Retinal pigment epithelial cell (primary cell): ENCODE data around the gene BLTP2.

Experiments used
- DNase-seq: peaks from one replicate; pipeline ENCODE4 v3.0.0-alpha.2; 2010; ENCODE audit warnings: low read depth
- H3K4me3 ChIP-seq: 2 replicates; pipeline ENCODE4 v1.5.1; 2011; ENCODE audit warnings: mild to moderate bottlenecking, low read length, control low read depth, moderate library complexity
- TF ChIP-seq, protein P1 (sequence below): conservative IDR thresholded peaks from 2 replicates; pipeline ENCODE4 v1.5.1; 2011; ENCODE audit warnings: low read depth, low read length, control low read depth, inconsistent platforms

The BLTP2 gene

DNA sequence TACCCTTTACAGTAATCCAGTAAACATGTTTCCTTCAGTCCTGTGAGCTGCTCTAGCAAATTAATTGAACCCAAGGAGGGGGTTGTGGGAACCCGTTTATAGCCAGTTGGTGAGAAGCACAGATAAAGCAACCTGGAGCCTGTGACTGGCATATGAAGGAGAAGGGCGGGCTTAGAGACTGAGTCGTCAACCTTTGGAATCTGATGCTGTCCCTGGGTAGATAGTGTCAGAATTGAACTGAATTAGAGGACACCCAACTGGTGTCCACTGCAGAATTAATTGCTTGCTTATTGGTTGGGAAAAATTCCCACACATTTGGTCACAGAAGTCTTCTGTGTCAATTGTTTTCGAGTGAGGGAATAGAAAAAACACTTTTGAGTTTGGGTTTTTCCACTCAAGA, 18.1 kb downstream of the BLTP2 start:
- no peak overlapping the region for H3K4me3 ChIP-seq
- TF ChIP-seq, protein P1, sequence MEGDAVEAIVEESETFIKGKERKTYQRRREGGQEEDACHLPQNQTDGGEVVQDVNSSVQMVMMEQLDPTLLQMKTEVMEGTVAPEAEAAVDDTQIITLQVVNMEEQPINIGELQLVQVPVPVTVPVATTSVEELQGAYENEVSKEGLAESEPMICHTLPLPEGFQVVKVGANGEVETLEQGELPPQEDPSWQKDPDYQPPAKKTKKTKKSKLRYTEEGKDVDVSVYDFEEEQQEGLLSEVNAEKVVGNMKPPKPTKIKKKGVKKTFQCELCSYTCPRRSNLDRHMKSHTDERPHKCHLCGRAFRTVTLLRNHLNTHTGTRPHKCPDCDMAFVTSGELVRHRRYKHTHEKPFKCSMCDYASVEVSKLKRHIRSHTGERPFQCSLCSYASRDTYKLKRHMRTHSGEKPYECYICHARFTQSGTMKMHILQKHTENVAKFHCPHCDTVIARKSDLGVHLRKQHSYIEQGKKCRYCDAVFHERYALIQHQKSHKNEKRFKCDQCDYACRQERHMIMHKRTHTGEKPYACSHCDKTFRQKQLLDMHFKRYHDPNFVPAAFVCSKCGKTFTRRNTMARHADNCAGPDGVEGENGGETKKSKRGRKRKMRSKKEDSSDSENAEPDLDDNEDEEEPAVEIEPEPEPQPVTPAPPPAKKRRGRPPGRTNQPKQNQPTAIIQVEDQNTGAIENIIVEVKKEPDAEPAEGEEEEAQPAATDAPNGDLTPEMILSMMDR = no peak
- DNase-seq = no peak

DNA sequence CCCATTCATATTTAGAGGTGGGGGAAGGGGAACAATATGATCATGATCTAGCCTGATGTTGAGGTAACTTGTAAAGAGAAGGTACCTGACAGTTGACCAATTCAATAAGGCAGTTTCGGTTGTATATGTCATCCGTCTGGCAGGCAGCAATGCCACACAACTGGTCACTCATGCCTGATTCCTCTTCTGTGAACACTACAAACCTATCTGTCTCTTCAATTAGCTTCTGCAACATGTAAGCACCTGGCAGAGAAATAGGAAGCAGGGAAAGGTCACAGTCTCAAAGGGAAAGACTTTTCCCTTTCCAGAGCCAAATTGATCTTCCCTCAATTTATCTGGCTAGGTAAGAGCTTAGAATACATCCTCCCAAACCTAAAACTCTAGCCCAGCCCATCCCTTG, 20.8 kb downstream of the BLTP2 start:
- TF ChIP-seq, protein P1 = no peak

DNA sequence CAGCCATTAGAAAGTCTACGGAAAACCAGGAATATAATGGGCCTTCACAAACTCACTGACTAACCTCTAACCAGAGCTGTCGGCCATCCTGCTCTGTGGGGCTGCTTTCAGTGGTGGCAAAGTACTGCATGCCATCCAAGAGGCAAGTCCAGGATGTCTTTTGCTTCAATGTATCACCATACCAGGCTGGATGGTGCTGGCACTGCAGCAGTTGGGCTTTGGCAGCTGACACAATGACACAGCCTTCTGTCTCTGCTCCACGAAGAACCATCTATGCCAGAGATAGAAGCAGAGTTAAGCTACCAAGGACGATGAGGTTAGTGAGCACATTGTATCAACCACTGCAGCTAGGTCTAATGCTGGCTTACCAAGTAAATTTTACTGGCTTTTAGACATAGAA, 21.3 kb downstream of the BLTP2 start:
- TF ChIP-seq, protein P1 = no peak
- no peak for DNase-seq

More for the DNA sequence above, 20.8 kb downstream of the BLTP2 start:
- H3K4me3 ChIP-seq = no peak overlapping the region
- DNase-seq = no peak

DNA sequence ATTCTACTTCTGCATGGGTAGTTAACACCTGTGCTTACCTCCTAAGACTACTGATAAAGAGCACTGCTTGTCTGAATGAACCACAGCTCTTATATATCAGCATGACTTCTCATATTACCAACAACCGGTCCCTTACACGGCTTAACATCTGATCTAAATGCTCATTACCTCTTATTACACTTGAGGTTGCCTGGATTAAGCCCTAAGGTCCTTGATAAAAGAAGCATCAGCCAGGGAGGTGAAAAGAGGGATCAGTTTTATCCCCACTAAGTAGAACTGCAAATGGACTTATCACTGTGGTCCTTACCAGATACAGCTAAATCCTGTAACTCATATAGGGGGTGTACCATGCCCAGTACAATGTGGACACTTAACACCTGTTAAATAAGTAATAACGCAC, 22.8 kb downstream of the BLTP2 start:
- no peak overlapping the region for H3K4me3 ChIP-seq
- TF ChIP-seq, protein P1 = no peak
- no peak for DNase-seq

More for the DNA sequence above, 21.3 kb downstream of the BLTP2 start:
- no peak overlapping the region for H3K4me3 ChIP-seq

DNA sequence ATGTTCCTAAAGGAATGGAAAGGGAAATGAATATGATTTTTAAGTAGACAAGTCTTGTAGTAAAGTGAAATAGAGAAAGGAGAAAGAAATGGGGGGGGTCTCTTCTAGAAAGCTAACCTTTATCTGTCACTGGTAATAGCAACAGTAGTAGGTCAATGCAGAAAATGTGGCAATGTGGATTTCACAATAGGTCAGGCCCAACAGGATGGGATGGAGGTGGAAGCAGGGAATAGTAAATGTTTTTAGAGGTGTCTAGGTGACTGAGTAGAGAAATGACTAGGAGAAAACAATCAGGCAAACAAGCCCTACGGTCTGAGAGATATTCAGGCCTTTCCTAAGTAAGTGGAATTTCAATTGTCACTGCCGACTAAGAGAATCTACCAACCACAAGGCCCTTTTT, 24.9 kb downstream of the BLTP2 start:
- no peak overlapping the region for H3K4me3 ChIP-seq
- DNase-seq = no peak
- TF ChIP-seq, protein P1 = no peak

DNA sequence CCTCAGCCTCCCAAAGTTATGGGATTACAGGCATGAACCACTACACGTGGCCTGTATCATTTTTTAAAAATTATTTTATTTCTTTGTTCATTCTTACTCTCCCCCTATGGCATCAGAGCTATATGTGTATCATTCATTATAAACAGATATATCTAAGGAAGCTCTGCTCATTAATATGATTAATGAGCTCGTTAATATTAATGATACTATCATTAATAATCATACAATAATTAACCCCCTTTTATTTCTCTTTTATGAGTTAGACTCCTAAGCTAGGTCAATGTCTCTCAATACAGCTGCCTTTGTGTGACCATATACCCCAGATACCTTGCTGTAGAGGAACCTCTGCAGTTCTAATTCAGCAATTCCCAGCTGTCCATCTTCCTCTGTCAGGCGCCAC, 26.5 kb downstream of the BLTP2 start:
- TF ChIP-seq, protein P1 = no peak
- no peak for DNase-seq
- H3K4me3 ChIP-seq = no peak overlapping the region

DNA sequence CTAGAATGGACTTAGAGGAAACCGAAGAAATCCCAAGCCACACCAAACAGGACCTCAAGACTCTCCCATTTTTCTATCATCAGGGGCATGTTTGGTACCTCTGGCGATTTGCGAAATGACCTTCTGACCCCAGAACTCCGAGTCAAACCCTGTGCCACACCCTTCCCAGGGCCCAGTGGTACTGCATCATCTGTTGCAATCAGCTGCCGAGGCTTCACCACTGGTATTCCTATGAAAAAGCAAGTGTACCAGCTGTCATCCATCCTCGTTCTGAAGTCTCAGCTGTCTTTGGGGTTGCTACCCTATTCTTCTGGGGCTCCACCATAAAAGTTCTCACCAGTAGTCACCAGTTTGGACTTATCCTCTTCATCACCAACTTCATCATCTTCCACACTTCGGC, 28.7 kb downstream of the BLTP2 start:
- no peak for DNase-seq
- TF ChIP-seq, protein P1 = no peak
- no peak overlapping the region for H3K4me3 ChIP-seq
